Cardiac muscle cell (in vitro differentiated cells and primary cell): ENCODE data around the gene ANO6. TPM values are rescaled to one million over a fixed set of nuclear protein-coding genes. Genes with fewer than 3 reads are reported as not detected.

Source experiments
- DNase-seq, 2 donors: peaks; one replicate each; pipeline versions ENCODE4 v3.0.0 to v3.0.0-alpha.2; 2010 to 2017; ENCODE audit warnings: low read depth in 1 of 2, low spot score in 1 of 2
- H3K27ac ChIP-seq: fragments of 200-600 bp; sonication (generic); 2 replicates; pipeline ENCODE4 v1.5.1; 2016
- H3K27me3 ChIP-seq: fragments of 200-600 bp; sonication (generic); 2 replicates; pipeline ENCODE4 v1.6.0; 2016; ENCODE audit warnings: control low read depth
- H3K36me3 ChIP-seq: fragments of 200-600 bp; sonication (generic); 2 replicates; pipeline ENCODE4 v1.5.1; 2016; ENCODE audit warnings: control low read depth
- H3K4me1 ChIP-seq: fragments of 200-600 bp; sonication (generic); 2 replicates; pipeline ENCODE4 v1.8.1; 2017; ENCODE audit warnings: low read depth, mild to moderate bottlenecking, mixed run types
- H3K4me3 ChIP-seq: fragments of 200-600 bp; sonication (generic); 2 replicates; pipeline ENCODE4 v1.5.1; 2016; ENCODE audit warnings: mild to moderate bottlenecking
- H3K9me3 ChIP-seq: fragments of 200-600 bp; sonication (generic); 2 replicates; pipeline ENCODE4 v1.5.1; 2017; ENCODE audit warnings: low read depth, mild to moderate bottlenecking, control low read depth
- CTCF ChIP-seq: IDR thresholded peaks from 2 replicates; pipeline ENCODE4 v1.5.1; 2012; ENCODE audit warnings: low read depth, mild to moderate bottlenecking, low read length
- polyA plus RNA-seq: library from polyadenylated mRNA; unstranded; fragments of >200 nt; fragmentation: Nextera tagmentation; extraction: Ambion mirVana; gene quantifications from 2 replicates; pipeline ENCODE4 v1.2.1, GENCODE V29; 2016
- total RNA-seq: library from RNA; depleted of rRNA; stranded (reverse); fragments of >200 nt; gene quantifications from 2 replicates; pipeline ENCODE4 v1.2.3, GENCODE V29; 2016

Gene ANO6
- total and polyA plus RNA-seq, 2 experiments from 2014 or later, result 36.0 to 50.8 TPM

- TF ChIP-seq CTCF, result no peak
- H3K4me3 ChIP-seq, result no peak overlapping the region
- H3K27me3 ChIP-seq, result no peaks in the 10 kb centered on the region
- H3K4me1 ChIP-seq, result peaks cover 27% of the 10 kb centered on the region
- H3K9me3 ChIP-seq, result no peaks in the 10 kb centered on the region
- H3K36me3 ChIP-seq, result no peaks in the 10 kb centered on the region
- H3K27ac ChIP-seq, result no peak overlapping the region
- DNase-seq, result peak in 1 of 2 donors; percentile 62
Measured at GRCh38 chr12:45298721-45299692, 83.1 kb downstream of the ANO6 start.

GRCh38 chr12:45302621-45303369 is 86.9 kb downstream of the ANO6 start:
- Histone ChIP-seq H3K27me3 (no peaks in the 10 kb centered on the region), H3K36me3 (no peaks in the 10 kb centered on the region), H3K4me3 (no peak overlapping the region), H3K27ac (no peak overlapping the region), H3K9me3 (no peaks in the 10 kb centered on the region), H3K4me1 (peaks cover 19% of the 10 kb centered on the region)
- DNase-seq, result no peak
- TF ChIP-seq CTCF, result no peak

- Histone ChIP-seq H3K36me3 (no peaks in the 10 kb centered on the region), H3K27ac (no peak overlapping the region), H3K27me3 (no peaks in the 10 kb centered on the region), H3K4me3 (no peak overlapping the region), H3K4me1 (peaks cover 8% of the 10 kb centered on the region), H3K9me3 (no peaks in the 10 kb centered on the region)
- TF ChIP-seq CTCF, result no peak
- DNase-seq, result peak in 1 of 2 donors; percentile 30
Measured at GRCh38 chr12:45303945-45304344, 88.0 kb downstream of the ANO6 start.

GRCh38 chr12:45304514-45305178 is 88.8 kb downstream of the ANO6 start:
- Histone ChIP-seq H3K36me3 (no peaks in the 10 kb centered on the region), H3K4me1 (peaks cover 9% of the 10 kb centered on the region), H3K4me3 (no peak overlapping the region), H3K27ac (no peak overlapping the region), H3K9me3 (no peaks in the 10 kb centered on the region), H3K27me3 (no peaks in the 10 kb centered on the region)
- peak in 1 of 2 donors; percentile 35 for DNase-seq
- no peak for TF ChIP-seq CTCF

GRCh38 chr12:45305907-45306306 is 90.0 kb downstream of the ANO6 start:
- Histone ChIP-seq H3K4me1 (peaks cover 21% of the 10 kb centered on the region), H3K4me3 (no peak overlapping the region), H3K27ac (no peak overlapping the region), H3K27me3 (no peaks in the 10 kb centered on the region), H3K36me3 (no peaks in the 10 kb centered on the region), H3K9me3 (no peaks in the 10 kb centered on the region)
- TF ChIP-seq CTCF, result no peak
- no peak for DNase-seq
